ENCODE measurements around the gene PDLIM5. TPM values are rescaled to one million over a fixed set of nuclear protein-coding genes. Genes with fewer than 3 reads are reported as not detected.

PDLIM5 gene
- total and polyA plus RNA-seq, 2 of the 8 experiments (the other 6 are each of a cell fraction or from before 2014, with no cell fraction given), result 37.3 to 62.1 TPM

DNA sequence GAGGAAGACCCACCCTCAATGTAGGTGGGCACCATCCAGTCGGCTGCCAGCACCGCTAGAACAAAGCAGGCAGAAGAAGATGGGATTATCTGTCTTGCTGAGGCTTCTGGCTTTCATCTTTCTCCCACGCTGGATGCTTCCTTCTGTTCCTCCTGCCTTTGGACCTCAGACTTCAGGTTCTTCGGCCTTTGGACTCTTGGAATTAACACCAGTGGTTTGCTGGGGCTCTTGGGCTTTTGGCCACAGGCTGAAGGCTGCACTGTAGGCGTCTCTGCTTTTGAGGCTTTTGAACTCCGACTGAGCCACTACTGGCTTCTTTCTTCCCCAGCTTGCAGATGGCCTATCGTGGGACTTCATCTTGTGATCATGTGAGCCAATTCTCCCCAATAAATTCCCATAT is 55.1 kb downstream of the PDLIM5 start (continued):
- TF ChIP-seq, protein P1, sequence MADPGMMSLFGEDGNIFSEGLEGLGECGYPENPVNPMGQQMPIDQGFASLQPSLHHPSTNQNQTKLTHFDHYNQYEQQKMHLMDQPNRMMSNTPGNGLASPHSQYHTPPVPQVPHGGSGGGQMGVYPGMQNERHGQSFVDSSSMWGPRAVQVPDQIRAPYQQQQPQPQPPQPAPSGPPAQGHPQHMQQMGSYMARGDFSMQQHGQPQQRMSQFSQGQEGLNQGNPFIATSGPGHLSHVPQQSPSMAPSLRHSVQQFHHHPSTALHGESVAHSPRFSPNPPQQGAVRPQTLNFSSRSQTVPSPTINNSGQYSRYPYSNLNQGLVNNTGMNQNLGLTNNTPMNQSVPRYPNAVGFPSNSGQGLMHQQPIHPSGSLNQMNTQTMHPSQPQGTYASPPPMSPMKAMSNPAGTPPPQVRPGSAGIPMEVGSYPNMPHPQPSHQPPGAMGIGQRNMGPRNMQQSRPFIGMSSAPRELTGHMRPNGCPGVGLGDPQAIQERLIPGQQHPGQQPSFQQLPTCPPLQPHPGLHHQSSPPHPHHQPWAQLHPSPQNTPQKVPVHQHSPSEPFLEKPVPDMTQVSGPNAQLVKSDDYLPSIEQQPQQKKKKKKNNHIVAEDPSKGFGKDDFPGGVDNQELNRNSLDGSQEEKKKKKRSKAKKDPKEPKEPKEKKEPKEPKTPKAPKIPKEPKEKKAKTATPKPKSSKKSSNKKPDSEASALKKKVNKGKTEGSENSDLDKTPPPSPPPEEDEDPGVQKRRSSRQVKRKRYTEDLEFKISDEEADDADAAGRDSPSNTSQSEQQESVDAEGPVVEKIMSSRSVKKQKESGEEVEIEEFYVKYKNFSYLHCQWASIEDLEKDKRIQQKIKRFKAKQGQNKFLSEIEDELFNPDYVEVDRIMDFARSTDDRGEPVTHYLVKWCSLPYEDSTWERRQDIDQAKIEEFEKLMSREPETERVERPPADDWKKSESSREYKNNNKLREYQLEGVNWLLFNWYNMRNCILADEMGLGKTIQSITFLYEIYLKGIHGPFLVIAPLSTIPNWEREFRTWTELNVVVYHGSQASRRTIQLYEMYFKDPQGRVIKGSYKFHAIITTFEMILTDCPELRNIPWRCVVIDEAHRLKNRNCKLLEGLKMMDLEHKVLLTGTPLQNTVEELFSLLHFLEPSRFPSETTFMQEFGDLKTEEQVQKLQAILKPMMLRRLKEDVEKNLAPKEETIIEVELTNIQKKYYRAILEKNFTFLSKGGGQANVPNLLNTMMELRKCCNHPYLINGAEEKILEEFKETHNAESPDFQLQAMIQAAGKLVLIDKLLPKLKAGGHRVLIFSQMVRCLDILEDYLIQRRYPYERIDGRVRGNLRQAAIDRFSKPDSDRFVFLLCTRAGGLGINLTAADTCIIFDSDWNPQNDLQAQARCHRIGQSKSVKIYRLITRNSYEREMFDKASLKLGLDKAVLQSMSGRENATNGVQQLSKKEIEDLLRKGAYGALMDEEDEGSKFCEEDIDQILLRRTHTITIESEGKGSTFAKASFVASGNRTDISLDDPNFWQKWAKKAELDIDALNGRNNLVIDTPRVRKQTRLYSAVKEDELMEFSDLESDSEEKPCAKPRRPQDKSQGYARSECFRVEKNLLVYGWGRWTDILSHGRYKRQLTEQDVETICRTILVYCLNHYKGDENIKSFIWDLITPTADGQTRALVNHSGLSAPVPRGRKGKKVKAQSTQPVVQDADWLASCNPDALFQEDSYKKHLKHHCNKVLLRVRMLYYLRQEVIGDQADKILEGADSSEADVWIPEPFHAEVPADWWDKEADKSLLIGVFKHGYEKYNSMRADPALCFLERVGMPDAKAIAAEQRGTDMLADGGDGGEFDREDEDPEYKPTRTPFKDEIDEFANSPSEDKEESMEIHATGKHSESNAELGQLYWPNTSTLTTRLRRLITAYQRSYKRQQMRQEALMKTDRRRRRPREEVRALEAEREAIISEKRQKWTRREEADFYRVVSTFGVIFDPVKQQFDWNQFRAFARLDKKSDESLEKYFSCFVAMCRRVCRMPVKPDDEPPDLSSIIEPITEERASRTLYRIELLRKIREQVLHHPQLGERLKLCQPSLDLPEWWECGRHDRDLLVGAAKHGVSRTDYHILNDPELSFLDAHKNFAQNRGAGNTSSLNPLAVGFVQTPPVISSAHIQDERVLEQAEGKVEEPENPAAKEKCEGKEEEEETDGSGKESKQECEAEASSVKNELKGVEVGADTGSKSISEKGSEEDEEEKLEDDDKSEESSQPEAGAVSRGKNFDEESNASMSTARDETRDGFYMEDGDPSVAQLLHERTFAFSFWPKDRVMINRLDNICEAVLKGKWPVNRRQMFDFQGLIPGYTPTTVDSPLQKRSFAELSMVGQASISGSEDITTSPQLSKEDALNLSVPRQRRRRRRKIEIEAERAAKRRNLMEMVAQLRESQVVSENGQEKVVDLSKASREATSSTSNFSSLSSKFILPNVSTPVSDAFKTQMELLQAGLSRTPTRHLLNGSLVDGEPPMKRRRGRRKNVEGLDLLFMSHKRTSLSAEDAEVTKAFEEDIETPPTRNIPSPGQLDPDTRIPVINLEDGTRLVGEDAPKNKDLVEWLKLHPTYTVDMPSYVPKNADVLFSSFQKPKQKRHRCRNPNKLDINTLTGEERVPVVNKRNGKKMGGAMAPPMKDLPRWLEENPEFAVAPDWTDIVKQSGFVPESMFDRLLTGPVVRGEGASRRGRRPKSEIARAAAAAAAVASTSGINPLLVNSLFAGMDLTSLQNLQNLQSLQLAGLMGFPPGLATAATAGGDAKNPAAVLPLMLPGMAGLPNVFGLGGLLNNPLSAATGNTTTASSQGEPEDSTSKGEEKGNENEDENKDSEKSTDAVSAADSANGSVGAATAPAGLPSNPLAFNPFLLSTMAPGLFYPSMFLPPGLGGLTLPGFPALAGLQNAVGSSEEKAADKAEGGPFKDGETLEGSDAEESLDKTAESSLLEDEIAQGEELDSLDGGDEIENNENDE (IDR thresholded peaks at IDR 0.05; ENCODE audit: insufficient replicate concordance, low read length), result no peak

Data from H1 (cell line).